ENCODE results near the gene PDIA2. TPM values are rescaled to one million over a fixed set of nuclear protein-coding genes. Genes with fewer than 3 reads are reported as not detected.

The PDIA2 gene
- total and polyA plus RNA-seq, 2 experiments from 2014 or later = not detected

DNA sequence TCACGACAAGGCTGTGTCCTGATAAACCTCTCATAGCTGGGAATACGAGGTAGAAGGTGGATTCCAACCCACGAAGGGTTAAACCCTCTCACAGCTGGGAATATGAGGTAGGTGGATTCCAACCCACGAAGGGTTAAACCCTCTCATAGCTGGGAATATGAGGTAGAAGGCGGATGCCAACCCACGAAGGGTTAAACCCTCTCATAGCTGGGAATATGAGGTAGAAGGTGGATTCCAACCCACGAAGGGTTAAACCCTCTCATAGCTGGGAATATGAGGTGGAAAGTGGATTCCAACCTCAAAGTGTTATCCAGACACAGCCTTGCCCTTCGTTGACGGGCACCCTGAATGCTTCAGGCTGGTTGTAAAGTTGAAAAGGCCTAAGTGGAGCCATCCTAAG lies 38.6 kb downstream of the PDIA2 start:
- WGBS, 2 experiments (ENCODE audit: low coverage in 1 of 2, low lambda C conversion rate in 2 of 2, missing lambda C conversion rate in 2 of 2) = 77 to 80% methylated on average over 9 of the region's 9 CpGs
- H3K36me3 ChIP-seq (ENCODE audit: low read depth) = no peaks in the 10 kb centered on the region
- H3K4me1 ChIP-seq (ENCODE audit: insufficient read depth) = no peaks in the 10 kb centered on the region
- no peak overlapping the region for H2AFZ ChIP-seq
- H3K79me2 ChIP-seq (ENCODE audit: insufficient read depth) = peaks cover 95% of the 10 kb centered on the region
- DNase-seq = no peak
- TF ChIP-seq EZH2phosphoT487 (IDR thresholded peaks at IDR 0.05; ENCODE audit: insufficient read depth, low read depth) (no peak), EZH2 (IDR thresholded peaks at IDR 0.05; ENCODE audit: insufficient read depth, poor library complexity, severe bottlenecking) (no peak)
- no peaks in the 10 kb centered on the region for H3K9me2 ChIP-seq (ENCODE audit: insufficient read depth)
- H3F3A ChIP-seq (ENCODE audit: insufficient read depth) = peaks cover 7% of the 10 kb centered on the region; the same call in 1 of the 2 replicates
- no peaks in the 10 kb centered on the region for H3K9me3 ChIP-seq (ENCODE audit: low read depth)
- H4K20me1 ChIP-seq (ENCODE audit: insufficient read depth) = peaks cover 8% of the 10 kb centered on the region
- no peak overlapping the region for H3K9ac ChIP-seq
- in situ Hi-C loops (cut with MboI) = no loop called here
- no peak overlapping the region for H3K4me2 ChIP-seq (ENCODE audit: unreplicated experiment)
- H3K27me3 ChIP-seq (replicated peaks; ENCODE audit: insufficient read depth) = no peaks in the 10 kb centered on the region
- H3K4me3 ChIP-seq = no peak overlapping the region
- H3K27ac ChIP-seq = no peak overlapping the region

DNA sequence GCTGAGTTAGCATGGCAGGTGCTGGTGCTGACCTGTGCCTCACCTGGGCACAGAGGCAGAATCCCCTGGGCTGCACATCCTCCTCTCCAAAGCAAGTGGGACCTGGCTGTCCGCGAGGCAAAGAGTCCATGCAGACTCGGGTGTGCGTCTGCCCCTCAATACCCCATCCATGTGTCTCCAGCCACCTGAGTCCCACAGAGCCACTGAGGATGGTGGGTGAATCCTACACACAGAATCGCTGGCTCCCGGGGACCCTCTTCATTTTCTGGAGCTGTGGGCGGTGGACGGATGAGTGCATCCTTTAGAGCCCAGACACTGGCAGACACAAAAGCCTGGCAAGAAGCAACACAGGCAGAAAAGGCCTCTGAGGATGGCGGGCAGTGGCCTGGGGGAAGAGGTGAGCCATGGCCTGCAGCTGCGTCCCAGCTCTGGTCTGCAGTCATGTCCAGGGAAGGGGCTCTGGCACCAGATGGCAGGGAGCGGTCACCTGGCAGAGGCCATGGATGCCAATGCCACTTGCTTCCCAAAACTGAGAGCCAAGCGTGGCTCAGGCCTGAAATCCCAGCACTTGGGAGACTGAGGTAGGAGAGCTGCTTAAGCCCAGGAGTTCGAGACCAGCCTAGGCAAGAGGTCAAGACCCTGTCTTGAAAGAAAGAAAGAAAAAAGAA lies 39.6 kb downstream of the PDIA2 start:
- 91 to 93% methylated on average over 13 of the region's 13 CpGs for WGBS, 2 experiments (ENCODE audit: low coverage in 1 of 2, low lambda C conversion rate in 2 of 2, missing lambda C conversion rate in 2 of 2)

DNA sequence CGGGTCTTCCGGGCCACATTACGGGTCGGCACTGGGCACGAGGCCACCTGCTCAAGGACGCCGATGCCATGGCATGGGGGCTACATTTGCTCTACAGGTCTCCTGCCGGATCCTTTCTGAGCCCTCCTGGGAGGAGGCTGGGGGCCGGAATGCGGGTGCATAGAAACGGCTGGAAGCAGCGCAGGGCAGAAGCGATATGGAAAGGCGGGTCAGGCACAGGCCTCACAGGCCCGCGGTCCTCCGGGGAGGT lies 41.2 kb downstream of the PDIA2 start:
- DNase-seq = no peak
- Histone ChIP-seq H3K27ac (no peak overlapping the region), H3K79me2 (ENCODE audit: insufficient read depth) (peaks cover 96% of the 10 kb centered on the region), H3K9me3 (ENCODE audit: low read depth) (no peaks in the 10 kb centered on the region), H2AFZ (no peak overlapping the region), H3K9ac (no peak overlapping the region), H3K36me3 (ENCODE audit: low read depth) (no peaks in the 10 kb centered on the region), H3K4me3 (no peak overlapping the region), H3K9me2 (ENCODE audit: insufficient read depth) (no peaks in the 10 kb centered on the region), H3K27me3 (replicated peaks; ENCODE audit: insufficient read depth) (no peaks in the 10 kb centered on the region), H4K20me1 (ENCODE audit: insufficient read depth) (peaks cover 8% of the 10 kb centered on the region), H3K4me2 (ENCODE audit: unreplicated experiment) (no peak overlapping the region), H3F3A (ENCODE audit: insufficient read depth) (peaks cover 7% of the 10 kb centered on the region; the same call in 1 of the 2 replicates), H3K4me1 (ENCODE audit: insufficient read depth) (peaks cover 10% of the 10 kb centered on the region; the same call in 1 of the 2 replicates)
- TF ChIP-seq EZH2phosphoT487 (IDR thresholded peaks at IDR 0.05; ENCODE audit: insufficient read depth, low read depth) (no peak), EZH2 (IDR thresholded peaks at IDR 0.05; ENCODE audit: insufficient read depth, poor library complexity, severe bottlenecking) (no peak)
- in situ Hi-C loops (cut with MboI) = no loop called here
- 91 to 96% methylated on average over 16 to 17 of the region's 17 CpGs for WGBS, 2 experiments (ENCODE audit: low coverage in 1 of 2, low lambda C conversion rate in 2 of 2, missing lambda C conversion rate in 2 of 2)

More for the DNA sequence above, 39.6 kb downstream of the PDIA2 start:
- H3K9ac ChIP-seq = no peak overlapping the region
- H3K27me3 ChIP-seq (replicated peaks; ENCODE audit: insufficient read depth) = no peaks in the 10 kb centered on the region
- no peak overlapping the region for H3K4me2 ChIP-seq (ENCODE audit: unreplicated experiment)
- H3K36me3 ChIP-seq (ENCODE audit: low read depth) = no peaks in the 10 kb centered on the region
- H3K79me2 ChIP-seq (ENCODE audit: insufficient read depth) = peaks cover 94% of the 10 kb centered on the region
- TF ChIP-seq EZH2 (IDR thresholded peaks at IDR 0.05; ENCODE audit: insufficient read depth, poor library complexity, severe bottlenecking) (no peak), EZH2phosphoT487 (IDR thresholded peaks at IDR 0.05; ENCODE audit: insufficient read depth, low read depth) (no peak)
- H2AFZ ChIP-seq = no peak overlapping the region
- H3K9me2 ChIP-seq (ENCODE audit: insufficient read depth) = no peaks in the 10 kb centered on the region
- H3K4me1 ChIP-seq (ENCODE audit: insufficient read depth) = peaks cover 5% of the 10 kb centered on the region; the same call in 1 of the 2 replicates
- no peaks in the 10 kb centered on the region for H3K9me3 ChIP-seq (ENCODE audit: low read depth)
- H3K4me3 ChIP-seq = no peak overlapping the region
- no peak for DNase-seq
- peaks cover 7% of the 10 kb centered on the region; the same call in 1 of the 2 replicates for H3F3A ChIP-seq (ENCODE audit: insufficient read depth)
- peaks cover 8% of the 10 kb centered on the region for H4K20me1 ChIP-seq (ENCODE audit: insufficient read depth)
- no peak overlapping the region for H3K27ac ChIP-seq
- in situ Hi-C loops (cut with MboI) = no loop called here

DNA sequence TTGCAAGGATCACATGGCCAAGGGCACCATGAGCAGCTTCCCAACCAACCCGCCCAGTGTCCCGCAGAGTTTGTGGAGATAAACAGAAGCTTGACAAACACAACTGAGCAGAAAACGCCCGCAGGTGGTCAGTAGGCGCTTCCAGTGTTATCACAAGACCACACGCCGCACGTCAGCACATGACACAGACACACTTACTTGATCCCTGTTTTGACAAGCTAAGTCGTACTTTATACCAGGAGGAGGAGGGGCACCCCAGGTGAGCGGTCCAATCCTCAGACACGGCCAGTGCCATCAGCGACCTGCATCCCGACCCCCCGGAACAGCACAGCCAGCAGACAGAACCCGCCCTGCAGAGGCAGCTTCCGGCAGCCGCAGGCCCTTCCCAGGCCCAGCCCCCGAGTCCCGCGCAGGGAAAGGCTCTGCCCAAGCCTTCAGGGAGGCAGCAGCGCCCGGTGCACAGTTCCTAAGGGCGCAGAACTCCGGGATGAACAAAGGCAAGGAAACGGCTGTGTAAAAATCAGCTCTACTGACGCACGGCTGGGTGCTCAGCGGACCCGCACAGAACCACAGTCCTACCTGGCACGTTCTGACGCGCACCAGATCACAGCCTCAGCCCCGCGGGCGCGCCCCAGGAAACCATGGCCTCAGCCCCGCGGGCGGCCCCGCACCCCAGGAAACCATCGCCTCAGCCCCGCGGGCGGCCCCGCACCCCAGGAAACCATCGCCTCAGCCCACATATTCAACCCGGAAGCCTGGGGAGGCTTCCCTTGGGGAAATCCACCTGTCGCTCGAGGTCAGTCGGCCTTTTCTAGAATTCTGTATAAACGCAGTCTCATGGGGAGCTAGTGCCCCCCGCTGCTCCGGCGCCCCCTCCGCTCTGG lies 41.7 kb downstream of the PDIA2 start:
- Histone ChIP-seq H3K4me1 (ENCODE audit: insufficient read depth) (peaks cover 10% of the 10 kb centered on the region; the same call in 1 of the 2 replicates), H3K36me3 (ENCODE audit: low read depth) (no peaks in the 10 kb centered on the region), H3K27ac (no peak overlapping the region), H3K4me2 (ENCODE audit: unreplicated experiment) (no peak overlapping the region), H4K20me1 (ENCODE audit: insufficient read depth) (peaks cover 8% of the 10 kb centered on the region), H3K79me2 (ENCODE audit: insufficient read depth) (peaks cover 96% of the 10 kb centered on the region), H3K9me3 (ENCODE audit: low read depth) (no peaks in the 10 kb centered on the region), H2AFZ (no peak overlapping the region), H3K9me2 (ENCODE audit: insufficient read depth) (no peaks in the 10 kb centered on the region), H3K27me3 (replicated peaks; ENCODE audit: insufficient read depth) (no peaks in the 10 kb centered on the region), H3K4me3 (no peak overlapping the region), H3K9ac (no peak overlapping the region), H3F3A (ENCODE audit: insufficient read depth) (peaks cover 7% of the 10 kb centered on the region; the same call in 1 of the 2 replicates)
- DNase-seq = no peak
- no peak for TF ChIP-seq EZH2 (IDR thresholded peaks at IDR 0.05; ENCODE audit: insufficient read depth, poor library complexity, severe bottlenecking)
- no peak for TF ChIP-seq EZH2phosphoT487 (IDR thresholded peaks at IDR 0.05; ENCODE audit: insufficient read depth, low read depth)
- WGBS, 2 experiments (ENCODE audit: low coverage in 1 of 2, low lambda C conversion rate in 2 of 2, missing lambda C conversion rate in 2 of 2) = 90 to 92% methylated on average over 40 to 51 of the region's 55 CpGs
- in situ Hi-C loops (cut with MboI) = no loop called here

All from GM23248 (cell line).